NCI-H446 (cell line): ENCODE data around the gene RAPGEF2.
A peak's percentile ranks its signal among the peaks of the same experiment; 100 is the strongest.
"Not testable (repeated sequence)": the region's sequence is repeated elsewhere in the genome, so short reads cannot be mapped to it uniquely, and the experiment has no call there.

Source experiments
- DNase-seq, 2 experiments: peaks; one replicate each; lab custom pipeline; 2025; lab: John Stamatoyannopoulos, UW

Gene RAPGEF2

DNA sequence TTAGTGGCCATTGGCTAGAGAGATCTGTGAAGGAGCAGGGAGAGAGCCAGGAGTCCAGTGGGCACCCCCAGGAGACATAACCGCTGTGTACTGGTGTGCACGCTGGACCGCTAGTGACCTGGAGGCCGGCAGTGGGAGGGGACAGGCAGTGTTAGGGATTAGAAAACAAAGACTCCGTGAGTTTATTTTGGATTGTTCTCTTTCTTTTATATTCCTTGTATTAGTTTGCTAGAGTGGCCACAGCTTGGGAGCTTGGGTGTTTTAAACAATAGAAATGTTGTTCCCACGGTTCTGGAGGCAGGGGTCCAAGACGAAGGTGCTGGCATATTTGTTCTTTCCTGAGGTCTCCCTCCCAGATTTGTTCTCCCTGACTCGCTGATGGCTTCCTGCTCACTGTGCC is 266.4 kb downstream of the RAPGEF2 start:
- no peak for DNase-seq

DNA sequence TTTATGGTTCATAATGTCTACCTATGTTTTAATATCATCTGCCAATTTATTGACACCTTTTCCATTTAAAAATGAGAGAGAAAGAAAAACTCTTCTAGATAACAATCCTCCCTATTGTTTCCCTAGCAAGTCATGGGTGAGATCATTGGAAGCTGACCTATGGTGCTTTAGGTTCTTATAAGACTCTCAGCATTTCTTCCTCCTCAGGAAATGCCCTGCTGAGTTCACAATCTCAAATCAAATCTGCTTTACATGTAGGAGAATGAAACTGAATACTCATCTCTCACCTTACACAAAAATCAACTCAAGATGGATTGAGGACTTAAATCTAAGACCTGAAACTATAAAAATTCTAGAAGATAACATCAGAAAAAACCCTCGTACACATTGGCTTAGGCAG is 267.4 kb downstream of the RAPGEF2 start:
- DNase-seq, result no peak

DNA sequence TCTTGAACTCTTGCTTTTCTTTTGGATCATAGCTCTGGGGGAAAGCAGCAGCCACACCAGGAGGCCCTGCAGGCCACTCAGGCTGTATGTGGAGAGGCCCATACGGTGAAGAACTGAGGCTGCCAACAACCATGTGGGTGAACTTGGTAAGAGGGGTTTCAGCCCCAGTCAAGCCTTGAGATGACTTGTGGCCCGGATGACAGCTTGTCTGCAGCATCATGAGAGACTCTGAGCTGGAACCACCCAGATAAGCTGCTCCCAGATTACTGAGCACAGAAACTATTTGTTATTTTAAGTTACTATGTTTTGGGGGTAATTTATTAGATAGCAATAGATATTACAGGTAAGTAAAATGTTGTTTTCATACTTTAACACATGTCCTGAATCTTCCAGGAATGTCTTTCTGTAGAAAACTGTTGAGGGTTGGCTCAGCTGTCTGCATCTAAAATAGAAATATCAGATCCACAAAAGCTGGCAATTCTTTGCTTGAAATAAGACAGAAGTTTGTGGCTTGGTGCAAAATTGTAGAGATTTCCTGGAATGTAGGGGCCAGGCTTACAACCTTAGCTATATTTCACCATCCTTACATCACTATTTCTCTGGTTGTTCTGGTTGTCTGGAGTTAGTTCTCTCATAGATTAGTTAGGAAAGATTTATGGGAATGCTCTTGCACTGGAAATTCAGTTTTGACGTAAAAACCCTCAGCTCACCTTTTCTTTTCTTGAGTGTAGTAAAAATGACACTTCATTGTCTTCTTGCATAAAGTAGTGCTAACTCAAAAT is 272.1 kb downstream of the RAPGEF2 start:
- no peak for DNase-seq

DNA sequence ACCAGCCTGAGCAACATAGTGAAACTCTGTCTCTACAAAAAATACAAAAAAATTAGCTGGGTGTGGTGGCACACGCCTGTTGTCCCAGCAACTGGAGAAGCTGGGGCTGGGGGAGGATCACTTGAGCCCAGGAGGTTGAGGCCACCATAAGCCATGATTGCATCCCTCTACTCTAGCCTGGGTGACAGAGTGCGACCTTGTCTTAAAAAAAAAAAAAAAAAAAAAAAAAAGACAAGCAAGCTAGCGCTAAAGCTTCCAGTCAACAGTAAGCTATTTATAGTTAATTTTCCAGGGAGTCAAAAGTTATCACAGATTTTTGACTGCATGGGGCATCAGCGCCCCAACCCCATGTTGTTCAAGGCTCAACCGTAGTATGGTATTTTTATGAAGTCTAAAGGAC is 273.4 kb downstream of the RAPGEF2 start:
- no peak for DNase-seq

DNA sequence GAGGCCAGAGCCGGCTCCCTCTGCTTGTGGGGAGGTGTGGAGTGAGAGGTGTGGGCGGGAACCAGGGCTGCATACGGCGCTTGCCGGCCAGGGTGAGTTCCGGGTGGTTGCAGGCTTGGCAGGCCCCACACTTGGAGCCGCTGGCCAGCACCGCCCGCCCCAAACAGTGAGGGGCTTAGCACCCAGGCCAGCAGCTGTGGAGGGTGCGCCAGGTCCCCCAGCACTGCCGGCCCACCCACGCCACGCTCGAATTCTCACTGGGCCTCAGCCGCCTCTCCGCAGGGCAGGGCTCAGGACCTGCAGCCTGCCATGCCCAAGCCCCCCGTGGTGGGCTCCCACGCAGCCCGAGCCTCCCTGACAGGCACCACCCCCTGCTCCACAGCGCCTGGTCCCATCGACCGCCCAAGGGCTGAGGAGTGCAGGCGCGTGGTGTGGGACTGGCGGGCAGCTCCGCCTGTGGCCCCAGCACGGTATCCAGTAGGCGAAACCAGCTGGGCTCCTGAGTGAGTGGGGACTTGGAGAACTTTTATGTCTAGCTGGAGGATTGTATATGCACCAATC is 275.3 kb downstream of the RAPGEF2 start:
- no peak for DNase-seq

DNA sequence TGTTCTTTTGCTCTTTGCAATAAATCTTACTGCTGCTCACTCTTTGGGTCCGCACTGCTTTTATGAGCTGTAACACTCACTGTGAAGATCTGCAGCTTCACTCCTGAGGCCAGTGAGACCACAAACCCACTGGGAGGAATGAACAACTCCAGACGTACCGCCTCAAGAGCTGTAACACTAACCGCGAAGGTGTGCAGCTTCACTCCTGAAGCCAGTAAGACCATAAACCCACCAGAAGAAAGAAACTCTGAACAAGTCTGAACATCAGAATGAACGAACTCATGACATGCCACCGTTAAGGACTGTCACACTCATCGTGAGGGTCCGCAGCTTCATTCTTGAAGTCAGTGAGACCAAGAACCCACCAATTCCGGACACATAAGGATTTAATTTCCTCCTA is 276.2 kb downstream of the RAPGEF2 start:
- DNase-seq, result not testable (repeated sequence)

DNA sequence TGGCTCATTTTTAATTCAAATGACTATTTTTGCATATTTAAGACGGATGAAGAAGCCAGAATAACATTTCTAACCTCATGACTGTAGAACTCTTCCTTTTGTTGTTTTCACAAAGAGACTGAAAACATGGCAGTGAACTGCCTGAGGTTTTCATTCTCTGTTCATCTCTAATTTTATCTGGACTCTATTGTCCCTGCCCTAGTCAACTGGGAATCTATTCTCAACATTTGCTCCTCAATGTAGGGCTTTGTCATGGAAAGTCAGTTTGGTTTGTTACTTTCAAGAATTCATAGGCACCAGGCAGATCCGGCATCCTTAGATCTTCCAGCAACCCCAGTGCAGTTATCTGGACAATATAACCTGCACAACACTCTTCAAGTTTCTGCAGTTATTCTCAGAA is 277.0 kb downstream of the RAPGEF2 start:
- no peak for DNase-seq

DNA sequence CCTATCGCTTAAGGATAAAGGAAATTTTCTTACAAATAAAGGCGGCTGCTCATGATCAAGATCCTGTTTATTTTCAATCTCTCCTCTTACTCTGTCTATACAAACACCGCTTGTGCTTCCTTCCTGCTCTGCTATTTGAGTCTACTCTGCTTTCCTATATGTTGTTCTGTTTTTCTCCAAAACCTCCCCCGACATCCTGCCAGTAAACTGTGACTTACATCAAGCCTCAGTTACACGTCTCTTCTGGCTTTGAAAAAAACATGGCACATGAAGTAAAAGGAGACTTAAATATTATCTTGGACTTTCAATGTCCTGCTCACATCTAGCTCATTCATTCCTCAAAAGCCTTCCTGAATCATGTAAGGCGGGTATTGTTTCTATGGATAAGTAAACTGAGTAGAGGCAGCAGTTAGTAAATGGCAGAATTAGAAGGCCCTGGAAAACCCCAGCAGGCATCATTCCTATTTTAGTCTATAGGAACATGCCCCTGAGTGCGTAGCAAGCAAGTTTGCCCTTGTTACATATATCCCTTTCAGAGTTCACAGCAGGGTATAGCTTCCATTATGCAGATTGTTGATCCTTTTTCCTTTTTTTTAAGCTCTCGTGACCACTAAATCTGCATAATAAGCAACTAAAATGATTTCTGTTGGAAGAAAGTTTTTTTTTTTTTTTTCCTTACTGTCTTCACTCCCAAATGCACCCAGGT is 280.1 kb downstream of the RAPGEF2 start:
- DNase-seq, result no peak

DNA sequence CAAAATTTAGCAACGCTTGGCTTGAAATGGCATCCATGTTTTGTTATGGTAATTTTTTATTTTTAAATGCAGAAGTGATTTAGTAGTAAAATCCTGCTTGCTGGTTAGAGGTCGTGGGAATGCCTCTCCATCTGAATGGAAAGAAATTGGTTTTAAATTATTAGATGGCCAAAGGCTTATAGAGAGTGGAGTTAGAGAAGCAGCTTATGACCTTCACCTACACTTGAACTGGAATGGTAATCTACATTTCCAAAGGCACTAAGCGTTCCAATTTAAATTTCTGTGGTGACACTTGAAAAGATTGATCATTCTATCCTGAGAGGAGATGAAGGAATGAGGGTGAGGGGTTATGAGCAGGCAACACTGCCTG is 280.7 kb downstream of the RAPGEF2 start:
- DNase-seq, result no peak

DNA sequence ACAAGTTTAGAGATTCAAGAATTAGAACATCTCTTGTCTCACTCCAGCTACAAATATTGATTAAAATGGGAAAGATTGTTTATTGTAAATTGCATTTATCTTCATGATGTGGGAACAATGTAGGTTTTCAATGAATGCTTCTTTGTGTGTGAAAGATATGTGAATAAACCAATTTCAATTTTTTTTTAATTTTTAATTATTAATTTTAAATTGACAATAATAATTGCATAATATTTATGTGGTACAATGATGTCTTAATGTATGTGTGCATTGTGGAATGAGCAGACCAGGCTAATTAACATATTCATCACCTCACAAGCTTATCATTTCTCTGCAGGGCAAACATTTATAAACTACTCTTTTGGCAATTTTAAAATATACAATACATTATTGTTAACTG is 281.1 kb downstream of the RAPGEF2 start:
- no peak for DNase-seq

DNA sequence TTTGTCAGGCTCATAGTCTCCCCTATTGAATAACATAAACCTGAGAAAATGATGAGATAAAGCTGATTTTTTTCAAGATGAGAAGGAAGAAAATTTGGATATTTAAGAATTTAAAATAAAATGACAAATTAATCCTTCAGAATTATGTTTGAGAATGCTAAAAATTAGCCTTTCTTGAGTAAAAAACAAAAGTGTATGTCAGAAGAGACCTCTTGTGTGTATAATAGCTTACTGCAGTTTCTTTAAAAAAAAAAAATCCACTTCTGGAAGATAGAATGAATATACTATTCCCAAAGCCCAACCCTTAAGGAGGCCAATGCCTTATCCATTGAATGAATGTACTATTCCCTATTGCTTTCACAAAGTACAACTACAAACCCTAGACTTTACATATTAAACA is 281.8 kb downstream of the RAPGEF2 start:
- no peak for DNase-seq

DNA sequence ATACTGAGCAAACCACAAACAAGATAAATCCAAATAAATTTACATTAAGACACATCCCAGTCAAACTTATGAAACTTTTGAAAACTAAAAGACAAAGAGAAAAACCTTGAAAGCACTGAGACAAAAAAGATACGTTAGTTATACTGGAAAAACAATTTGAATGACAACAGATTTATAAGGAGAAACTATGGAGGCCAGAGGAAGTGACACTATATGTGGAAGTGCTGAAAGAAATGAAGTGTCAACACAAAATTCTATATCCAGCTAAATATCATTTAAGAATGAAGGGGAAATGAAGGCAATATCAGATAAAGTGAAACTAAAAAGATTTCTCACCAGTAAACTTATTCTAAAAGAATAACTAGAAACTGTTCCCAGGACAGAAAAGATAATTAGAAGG is 283.7 kb downstream of the RAPGEF2 start:
- DNase-seq, result no peak

DNA sequence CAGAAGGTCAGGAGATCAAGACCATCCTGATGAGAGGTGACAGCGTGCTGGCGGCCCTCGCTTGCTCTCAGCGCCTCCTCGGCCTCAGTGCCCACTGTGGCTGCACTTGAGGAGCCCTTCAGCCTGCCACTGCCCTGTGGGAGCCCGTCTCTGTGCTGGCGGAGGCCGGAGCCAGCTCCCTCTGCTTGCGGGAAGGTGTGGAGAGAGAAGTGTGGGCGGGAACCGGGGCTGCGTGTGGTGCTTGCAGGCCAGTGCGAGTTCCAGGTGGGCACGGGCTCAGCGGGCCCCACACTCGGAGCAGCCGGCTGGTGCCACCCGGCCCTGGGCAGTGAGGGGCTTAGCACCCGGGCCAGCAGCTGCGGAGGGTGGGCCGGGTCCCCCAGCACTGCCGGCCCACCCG is 286.9 kb downstream of the RAPGEF2 start:
- DNase-seq, result no peak

DNA sequence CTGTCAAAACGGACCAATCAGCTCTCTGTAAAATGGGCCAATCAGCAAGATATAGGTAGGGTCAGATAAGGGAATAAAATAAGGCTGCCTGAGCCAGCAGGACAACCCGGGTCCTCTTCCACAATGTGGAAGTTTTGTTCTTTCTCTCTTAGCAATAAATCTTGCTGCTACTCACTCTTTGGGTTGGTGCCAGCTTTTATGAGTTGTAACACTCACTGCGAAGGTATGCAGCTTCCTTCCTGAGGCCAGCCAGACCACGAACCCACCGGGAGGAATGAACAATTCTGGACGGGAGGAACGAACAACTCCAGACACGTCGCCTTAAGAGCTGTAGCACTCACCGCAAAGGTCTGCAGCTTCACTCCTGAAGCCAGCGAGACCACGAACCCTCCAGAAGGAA is 287.8 kb downstream of the RAPGEF2 start:
- peak in 1 of 2 experiments; percentile 27 for DNase-seq

DNA sequence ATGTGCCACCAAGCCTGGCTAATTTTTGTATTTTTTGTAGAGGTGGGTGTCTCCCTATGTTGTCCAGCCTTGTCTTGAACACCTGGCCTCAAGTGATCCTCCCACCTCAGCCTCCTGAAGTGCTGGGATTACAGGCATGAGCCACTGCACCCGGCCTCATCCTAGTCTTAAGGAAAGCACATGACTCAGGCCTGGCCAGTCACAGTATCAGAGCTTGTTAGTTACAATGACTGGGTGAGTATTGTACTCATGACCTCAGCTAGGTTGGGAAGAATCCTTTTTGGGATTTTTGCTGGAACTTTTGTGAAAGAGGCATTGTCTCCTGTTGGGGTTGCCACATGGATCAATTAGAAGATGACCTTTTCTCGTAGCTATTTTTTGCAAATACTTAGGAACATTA is 292.8 kb downstream of the RAPGEF2 start:
- no peak for DNase-seq

DNA sequence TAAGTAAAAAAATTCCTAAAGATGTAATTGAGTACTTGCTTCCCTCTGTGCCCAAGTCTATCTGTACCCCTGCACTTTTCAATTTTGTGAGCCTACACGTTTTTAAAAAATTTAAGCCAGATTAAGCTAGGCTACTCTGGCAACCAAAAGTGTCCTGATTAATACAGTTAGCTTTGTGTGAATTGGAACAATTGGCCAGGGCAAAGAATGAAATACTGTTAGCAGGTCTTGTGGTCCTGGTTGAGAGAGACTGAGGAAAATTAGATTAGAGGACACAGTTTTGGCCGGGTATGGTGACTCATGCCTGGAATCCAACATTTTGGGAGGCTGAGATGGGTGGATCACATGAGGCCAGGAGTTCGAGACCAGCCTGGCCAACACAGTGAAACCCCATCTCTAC is 293.3 kb downstream of the RAPGEF2 start:
- no peak for DNase-seq

DNA sequence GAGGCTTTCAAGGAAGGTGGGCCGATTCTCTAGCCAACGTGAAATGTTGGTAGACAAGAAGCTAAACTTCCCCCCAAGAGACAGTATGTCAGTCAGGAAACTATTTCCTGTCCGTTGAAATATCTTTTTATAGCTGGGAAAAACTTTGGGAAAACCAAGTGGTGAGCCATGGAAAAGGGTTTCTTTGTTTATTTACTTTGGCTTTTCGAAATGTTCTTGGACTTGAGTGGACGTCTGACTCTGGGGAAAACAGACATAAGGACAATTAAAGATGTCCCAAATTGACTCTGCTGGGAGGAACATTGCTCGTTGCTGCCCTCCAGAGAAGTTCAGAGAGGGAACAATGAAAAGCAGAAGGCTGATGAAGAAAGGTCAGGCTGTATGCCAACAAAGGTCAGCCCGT is 295.4 kb downstream of the RAPGEF2 start:
- DNase-seq, result no peak

DNA sequence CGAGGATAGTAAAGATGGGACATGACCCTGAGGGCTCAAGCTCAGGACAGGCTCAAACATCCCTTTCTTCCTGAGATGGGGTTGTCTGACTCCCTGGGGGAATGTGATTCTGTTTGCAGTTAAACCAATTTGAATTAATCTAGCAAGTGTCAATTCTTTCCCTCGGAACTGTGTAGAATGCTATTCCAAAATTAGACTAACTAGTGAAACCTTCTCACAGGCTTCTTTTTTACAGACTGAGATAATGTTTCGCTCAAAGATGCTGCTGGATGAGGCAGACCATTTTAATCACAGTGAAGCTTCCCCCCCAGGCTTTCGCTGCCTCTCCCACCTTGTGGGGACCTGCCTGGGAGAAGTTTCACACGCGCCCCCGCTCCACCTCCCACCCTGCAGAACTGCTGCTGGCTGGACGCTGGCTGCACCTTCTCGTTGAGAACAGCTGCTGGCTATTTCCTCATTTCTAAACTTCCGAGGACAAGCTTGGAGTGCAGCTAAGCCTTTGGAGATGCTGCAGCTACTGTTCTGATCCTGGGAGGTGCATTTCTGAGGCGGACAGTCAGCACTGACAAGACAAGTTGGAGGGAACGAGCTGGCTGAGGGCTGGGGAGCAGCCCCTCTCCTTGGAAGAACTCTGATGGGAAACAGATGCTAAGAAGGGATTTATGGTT is 297.8 kb downstream of the RAPGEF2 start:
- DNase-seq, result no peak

DNA sequence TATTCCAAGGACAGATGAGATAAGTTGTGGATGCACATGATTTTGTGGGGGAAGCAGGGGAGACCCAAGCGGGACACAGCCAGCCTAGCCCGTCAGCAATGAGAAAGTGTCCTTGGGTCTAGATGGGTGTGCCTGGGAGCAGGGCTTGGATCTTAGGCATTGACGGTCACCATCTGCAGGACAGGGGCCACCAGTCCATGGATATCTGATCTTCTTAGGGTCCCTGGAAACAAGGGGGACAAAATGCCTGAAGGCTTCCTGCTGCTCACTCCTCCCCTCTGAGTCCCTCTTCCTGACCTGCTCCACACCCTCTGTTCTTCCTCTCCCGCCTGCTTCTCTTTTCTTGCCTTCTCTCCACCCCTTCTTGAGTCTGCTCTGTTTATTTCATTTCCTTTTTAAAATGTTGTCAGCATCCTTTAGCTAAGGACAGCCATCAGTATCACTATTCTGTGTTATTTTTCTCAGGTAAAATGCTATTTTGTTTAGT is 298.4 kb downstream of the RAPGEF2 start:
- DNase-seq, result no peak

DNA sequence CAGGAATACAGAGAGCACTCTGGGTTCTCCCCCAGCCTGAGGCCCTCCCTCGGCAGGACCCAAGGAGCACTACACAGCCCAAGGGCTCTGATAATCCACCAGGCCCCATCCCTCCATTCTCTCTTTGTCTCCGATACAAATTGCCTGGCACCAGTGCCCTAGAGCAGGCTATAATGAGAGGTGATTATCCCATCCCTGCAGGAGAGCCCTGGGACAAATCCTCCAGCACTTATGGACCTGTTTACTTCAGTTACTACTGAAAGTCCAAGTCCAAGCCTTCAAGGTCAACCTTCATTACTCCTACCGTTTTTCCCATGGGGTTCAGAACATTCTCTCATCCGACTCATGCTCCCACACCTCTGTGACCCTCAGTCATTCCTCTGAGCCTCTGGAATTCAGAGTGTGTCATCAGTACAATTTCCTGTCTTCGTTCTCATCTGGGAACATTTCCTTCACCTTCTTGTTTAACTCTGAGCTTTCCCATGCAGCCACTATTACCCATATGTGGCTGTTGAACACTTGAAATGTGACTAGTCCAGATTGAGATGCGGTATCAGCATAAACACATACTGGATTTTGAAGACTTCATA is 299.0 kb downstream of the RAPGEF2 start:
- no peak for DNase-seq
